Adipocyte (in vitro differentiated cells): ENCODE measurements around the gene ST7.
A peak's percentile ranks its signal among the peaks of the same experiment; 100 is the strongest.

Experiments
- DNase-seq: peaks from one replicate; pipeline ENCODE4 v3.0.0-alpha.2; 2015; ENCODE audit warnings: low read depth
- H3K27me3 ChIP-seq: replicated peaks from 2 replicates; pipeline ENCODE4 v1.7.0; 2013; ENCODE audit warnings: mild to moderate bottlenecking, low read length, moderate library complexity; ENCODE audit not compliant: control insufficient read depth, insufficient read depth
- H3K36me3 ChIP-seq: 2 replicates; pipeline ENCODE4 v1.7.0; 2013; ENCODE audit warnings: low read length, mild to moderate bottlenecking, moderate library complexity; ENCODE audit not compliant: control insufficient read depth, insufficient read depth, severe bottlenecking
- H3K4me1 ChIP-seq: 2 replicates; pipeline ENCODE4 v1.7.0; 2013; ENCODE audit warnings: mild to moderate bottlenecking, low read length, moderate library complexity; ENCODE audit not compliant: control insufficient read depth, insufficient read depth
- H3K4me3 ChIP-seq: 2 replicates; pipeline ENCODE4 v1.7.0; 2013; ENCODE audit warnings: mild to moderate bottlenecking, low read length, moderate library complexity
- H3K9ac ChIP-seq: 2 replicates; pipeline ENCODE4 v1.7.0; 2013; ENCODE audit warnings: mild to moderate bottlenecking, low read length, moderate library complexity
- H3K9me3 ChIP-seq: 2 replicates; pipeline ENCODE4 v1.7.0; 2013; ENCODE audit warnings: mild to moderate bottlenecking, low read length, moderate library complexity; ENCODE audit not compliant: control insufficient read depth

ST7 gene

DNA sequence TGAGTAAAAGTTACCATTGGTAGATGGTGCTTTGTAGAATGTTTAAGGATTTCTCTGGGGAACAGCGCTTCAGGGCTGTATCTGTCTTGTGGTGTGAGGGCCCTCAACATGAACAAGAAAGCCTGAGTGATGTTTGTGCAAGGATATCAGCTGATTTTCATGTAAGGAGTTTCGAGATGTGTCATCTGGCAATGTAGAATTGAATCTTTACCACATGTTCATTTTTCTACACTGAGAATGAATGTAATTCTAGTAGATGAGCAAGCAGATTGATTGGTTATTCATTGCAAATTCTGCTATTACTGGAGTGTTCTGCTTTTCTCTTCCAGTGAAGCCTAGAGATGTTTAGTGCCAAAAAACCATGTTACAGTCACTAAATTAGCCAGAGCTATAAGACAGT lies 87.7 kb downstream of the ST7 start:
- Histone ChIP-seq H3K4me3 (no peak overlapping the region), H3K27me3 (no peaks in the 10 kb centered on the region), H3K4me1 (peaks cover 29% of the 10 kb centered on the region), H3K9me3 (no peaks in the 10 kb centered on the region), H3K36me3 (no peaks in the 10 kb centered on the region), H3K9ac (no peak overlapping the region)
- DNase-seq = peak; percentile 34

DNA sequence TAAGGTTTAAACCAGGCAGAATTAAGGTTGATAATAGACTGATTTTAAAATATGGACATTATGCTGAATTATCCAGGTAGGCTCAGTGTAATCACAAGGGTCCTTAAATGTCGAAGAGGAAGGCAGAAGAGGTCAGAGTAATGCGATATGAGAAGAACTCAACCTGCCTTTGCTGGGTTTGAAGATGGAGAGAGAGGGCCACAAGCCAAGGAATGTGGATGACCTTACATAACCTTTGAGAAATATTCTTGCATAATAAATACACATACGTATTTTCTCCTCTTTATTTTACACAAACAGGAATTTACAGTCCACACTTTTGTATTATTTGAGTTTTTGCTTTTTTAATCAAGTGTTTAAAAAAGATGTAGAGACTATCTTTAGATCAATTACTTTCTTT lies 88.5 kb downstream of the ST7 start:
- Histone ChIP-seq H3K4me3 (no peak overlapping the region), H3K4me1 (peaks cover 29% of the 10 kb centered on the region)
- no peak for DNase-seq

DNA sequence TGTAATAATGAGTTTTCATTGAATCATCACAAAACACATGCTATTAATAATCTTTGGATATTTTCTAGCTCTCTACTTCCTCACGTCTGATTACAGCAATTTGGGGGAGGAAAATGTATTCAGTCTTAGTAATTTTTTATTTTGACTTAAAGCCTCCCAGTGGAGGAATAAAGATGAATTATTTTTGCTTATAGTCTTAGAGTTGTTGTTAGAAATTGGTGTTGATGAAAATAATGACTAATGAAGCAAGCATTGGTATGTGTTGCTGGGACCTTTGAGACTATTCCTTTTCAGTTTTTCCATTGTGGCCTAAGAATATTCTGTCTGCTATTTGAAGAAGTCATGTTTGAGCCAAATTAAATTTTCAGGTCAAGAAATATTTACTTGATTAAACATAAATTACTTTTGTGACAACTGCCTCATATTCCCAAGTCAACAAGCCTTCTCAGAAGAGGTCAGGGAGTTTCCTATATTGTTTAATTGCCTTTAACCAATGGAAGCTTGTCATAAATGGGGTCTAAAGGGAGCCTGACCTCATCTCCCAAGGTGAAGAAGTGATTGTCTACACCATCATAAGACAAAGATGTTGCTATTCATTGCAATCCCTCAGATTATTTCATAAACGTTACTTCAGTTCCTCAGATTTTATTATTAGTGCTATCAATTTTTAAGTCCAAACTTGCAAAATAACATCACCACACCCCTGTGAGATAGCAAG lies 90.0 kb downstream of the ST7 start:
- DNase-seq = no peak
- H3K9me3 ChIP-seq = no peaks in the 10 kb centered on the region
- no peak overlapping the region for H3K9ac ChIP-seq
- H3K4me1 ChIP-seq = peaks cover 38% of the 10 kb centered on the region
- no peaks in the 10 kb centered on the region for H3K36me3 ChIP-seq
- H3K27me3 ChIP-seq = no peaks in the 10 kb centered on the region
- H3K4me3 ChIP-seq = peak overlapping the region; percentile 9

More for the DNA sequence above, 88.5 kb downstream of the ST7 start:
- no peaks in the 10 kb centered on the region for H3K36me3 ChIP-seq
- H3K9me3 ChIP-seq = no peaks in the 10 kb centered on the region
- H3K27me3 ChIP-seq = no peaks in the 10 kb centered on the region
- H3K9ac ChIP-seq = no peak overlapping the region

DNA sequence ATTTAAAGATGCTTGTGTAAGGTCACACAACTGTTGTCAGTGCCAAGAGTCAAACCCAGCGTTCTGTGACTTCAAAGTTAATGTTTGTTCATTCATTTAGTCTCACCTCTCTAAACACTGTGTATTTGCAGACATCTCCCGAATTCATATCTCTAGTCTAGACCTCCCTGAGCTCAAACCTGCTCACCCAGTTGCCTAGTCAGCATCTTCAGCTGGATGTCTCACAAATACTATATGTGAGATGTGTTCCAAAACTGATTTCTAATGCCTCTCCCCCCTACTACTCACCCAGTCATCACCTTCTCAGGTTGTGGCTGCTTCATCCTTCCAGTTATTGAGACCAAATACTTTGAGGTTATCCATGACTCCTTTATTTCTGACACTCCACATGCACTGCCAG lies 91.4 kb downstream of the ST7 start:
- Histone ChIP-seq H3K9me3 (no peaks in the 10 kb centered on the region), H3K4me3 (no peak overlapping the region), H3K27me3 (no peaks in the 10 kb centered on the region), H3K36me3 (no peaks in the 10 kb centered on the region), H3K9ac (no peak overlapping the region), H3K4me1 (peaks cover 38% of the 10 kb centered on the region)
- DNase-seq = no peak

DNA sequence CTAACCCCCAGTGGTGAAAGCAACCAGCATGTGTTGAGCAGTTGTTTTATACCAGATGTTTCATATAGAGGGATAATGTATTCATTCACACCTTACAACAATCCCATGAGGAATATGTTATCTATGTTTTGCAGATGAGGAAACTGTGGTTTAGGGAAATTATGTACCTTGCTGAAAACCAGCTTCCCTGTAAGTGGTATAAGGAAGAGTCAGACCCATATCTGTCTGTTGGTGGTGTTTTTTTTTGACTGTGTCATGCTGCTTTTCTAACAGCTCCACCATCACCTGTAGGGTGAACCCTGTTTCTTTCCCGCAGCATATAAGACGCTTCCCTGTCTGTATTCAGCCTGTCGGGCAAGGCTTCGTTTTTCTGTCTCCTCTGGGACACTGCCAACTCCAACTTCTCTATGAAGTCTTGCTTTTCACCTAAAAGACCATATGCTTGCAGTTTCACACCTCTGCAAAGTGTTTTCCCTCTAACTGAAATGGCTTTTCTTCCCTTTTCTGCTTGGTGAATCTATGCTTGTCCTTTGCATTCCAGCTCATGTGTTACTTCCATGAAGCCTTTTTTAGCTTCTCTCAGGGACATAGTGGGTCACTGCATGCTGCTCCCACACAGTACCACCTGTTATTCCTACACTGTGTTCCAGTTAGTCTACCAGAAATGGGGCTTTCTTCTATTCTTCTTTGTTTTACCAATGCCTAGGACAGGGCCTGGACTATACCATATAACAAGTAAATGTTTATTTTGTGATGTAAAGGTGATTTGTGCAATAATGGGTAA lies 92.8 kb downstream of the ST7 start:
- Histone ChIP-seq H3K9me3 (no peaks in the 10 kb centered on the region), H3K4me3 (no peak overlapping the region), H3K4me1 (peaks cover 33% of the 10 kb centered on the region), H3K9ac (no peak overlapping the region), H3K36me3 (no peaks in the 10 kb centered on the region), H3K27me3 (no peaks in the 10 kb centered on the region)
- DNase-seq = no peak

DNA sequence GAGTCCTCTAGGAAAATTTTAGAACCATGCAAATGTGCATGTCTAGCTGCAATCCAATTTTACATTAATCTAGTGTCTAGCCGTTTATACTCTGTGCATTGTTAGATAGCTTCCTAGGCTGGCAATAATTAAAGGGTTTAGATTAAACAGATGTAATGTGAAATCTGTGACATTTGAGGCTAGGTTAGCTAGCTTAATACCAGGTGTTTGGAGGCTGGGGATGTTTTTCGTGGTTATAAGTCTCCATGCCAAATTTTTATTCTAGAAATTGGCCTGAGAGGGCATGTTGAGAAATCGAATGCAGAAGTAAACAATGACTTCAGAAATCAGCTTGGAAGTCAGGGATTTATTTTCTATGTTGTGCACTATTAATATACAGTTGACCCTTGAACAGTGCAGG lies 94.2 kb downstream of the ST7 start:
- Histone ChIP-seq H3K4me1 (peaks cover 25% of the 10 kb centered on the region), H3K9ac (no peak overlapping the region), H3K27me3 (no peaks in the 10 kb centered on the region), H3K4me3 (no peak overlapping the region), H3K36me3 (no peaks in the 10 kb centered on the region), H3K9me3 (no peaks in the 10 kb centered on the region)
- peak; percentile 53 for DNase-seq

DNA sequence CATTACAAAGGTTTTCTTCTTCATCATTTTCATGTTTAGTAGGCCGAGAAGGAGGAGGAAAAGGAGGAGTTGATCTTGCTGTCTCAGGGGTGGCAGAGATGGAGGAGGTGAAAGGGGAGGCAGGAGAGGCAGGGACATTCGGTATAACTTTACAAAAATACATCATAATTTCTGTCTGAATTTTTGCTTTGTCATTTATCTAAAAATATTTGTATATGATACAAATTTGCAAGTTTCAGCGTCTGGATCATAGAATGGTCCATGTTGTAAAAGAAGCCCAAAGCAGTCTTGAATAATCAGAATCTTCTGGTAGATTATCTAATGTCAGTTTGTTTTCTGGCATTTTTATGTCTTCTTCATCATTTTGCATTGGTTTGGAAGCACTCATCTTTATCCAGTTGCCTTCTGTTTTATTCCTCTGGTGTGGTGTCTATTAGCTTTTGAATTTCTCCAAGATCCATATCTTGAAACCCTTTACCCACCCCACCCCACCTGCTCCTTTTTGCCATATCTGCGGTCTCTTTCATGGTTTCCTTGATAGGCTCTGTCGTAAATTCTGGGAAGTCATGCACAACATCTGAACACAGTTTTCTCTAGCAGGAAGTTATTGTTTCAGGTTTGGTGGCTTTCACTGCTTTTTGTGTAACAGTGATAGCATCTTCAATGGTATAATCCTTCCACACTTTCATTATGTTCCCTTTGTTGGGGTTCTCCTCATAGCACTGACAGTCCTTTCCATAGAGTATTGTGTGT lies 95.0 kb downstream of the ST7 start:
- no peaks in the 10 kb centered on the region for H3K27me3 ChIP-seq
- H3K4me1 ChIP-seq = peaks cover 19% of the 10 kb centered on the region
- H3K36me3 ChIP-seq = no peaks in the 10 kb centered on the region
- H3K4me3 ChIP-seq = no peak overlapping the region
- no peak for DNase-seq
- H3K9ac ChIP-seq = no peak overlapping the region
- H3K9me3 ChIP-seq = no peaks in the 10 kb centered on the region

DNA sequence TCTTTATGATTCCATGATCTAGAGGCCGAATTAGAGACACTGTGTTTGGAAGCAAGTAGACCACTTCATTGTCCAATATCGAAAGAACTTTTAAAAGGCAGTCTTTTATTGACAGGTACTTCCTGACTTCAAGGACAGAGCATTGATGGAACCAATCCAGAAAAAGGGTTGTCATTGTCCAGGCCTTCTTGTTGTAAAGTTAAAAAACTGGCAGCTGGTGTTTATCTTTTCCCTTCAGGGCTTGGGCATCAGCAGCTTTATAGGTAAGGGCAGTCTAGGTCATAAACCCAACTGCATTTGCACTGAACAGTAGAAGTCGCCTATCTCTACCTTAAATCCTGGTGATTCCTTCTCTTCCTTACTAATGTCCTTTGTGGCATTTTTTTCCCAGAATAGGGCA lies 95.6 kb downstream of the ST7 start:
- H3K9me3 ChIP-seq = no peaks in the 10 kb centered on the region
- no peaks in the 10 kb centered on the region for H3K27me3 ChIP-seq
- no peaks in the 10 kb centered on the region for H3K36me3 ChIP-seq
- H3K9ac ChIP-seq = no peak overlapping the region
- no peak for DNase-seq
- H3K4me3 ChIP-seq = no peak overlapping the region
- peaks cover 16% of the 10 kb centered on the region for H3K4me1 ChIP-seq

DNA sequence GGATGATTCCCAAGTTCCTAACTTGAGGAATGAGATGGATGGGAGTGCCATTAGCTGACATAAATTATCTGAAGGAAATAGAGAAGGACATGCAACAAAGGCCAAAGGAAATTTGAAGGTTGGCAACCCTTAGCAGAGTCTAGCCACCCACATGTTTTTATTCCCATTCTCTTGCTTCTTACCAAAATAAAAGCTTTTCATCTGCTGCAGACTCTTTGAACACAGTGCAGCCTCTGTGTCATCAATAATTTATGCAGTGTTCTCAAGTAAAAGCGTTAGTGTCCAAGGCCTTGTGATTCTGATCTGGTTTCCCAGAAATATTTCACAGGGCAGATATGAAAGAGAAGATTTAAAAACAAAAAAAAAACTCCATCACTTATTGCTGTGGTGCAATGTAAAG lies 98.5 kb downstream of the ST7 start:
- Histone ChIP-seq H3K27me3 (no peaks in the 10 kb centered on the region), H3K9me3 (no peaks in the 10 kb centered on the region), H3K4me1 (peaks cover 15% of the 10 kb centered on the region), H3K36me3 (no peaks in the 10 kb centered on the region), H3K4me3 (no peak overlapping the region), H3K9ac (no peak overlapping the region)
- DNase-seq = no peak

DNA sequence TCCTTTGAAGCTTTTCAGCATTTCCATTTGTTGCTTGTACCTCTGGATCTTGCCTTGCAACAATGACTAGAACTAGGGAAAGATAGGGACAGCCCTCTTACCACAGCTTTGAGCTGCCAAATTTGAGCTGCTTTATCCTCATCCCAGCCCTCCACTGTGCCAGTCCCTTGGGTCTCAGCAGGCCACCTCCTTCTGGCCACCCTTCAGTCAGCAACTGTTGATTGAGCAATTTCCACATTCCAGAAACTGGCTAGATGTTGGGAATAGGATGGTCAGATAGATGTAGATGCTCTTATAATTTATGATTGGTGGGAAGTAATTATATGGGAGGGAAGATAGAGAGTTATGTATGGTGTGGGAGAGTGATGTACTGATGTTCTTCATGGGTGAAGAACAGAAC lies 100.1 kb downstream of the ST7 start:
- no peaks in the 10 kb centered on the region for H3K27me3 ChIP-seq
- H3K36me3 ChIP-seq = no peaks in the 10 kb centered on the region
- H3K4me1 ChIP-seq = peaks cover 5% of the 10 kb centered on the region
- DNase-seq = no peak
- H3K4me3 ChIP-seq = no peak overlapping the region
- no peaks in the 10 kb centered on the region for H3K9me3 ChIP-seq
- H3K9ac ChIP-seq = no peak overlapping the region

DNA sequence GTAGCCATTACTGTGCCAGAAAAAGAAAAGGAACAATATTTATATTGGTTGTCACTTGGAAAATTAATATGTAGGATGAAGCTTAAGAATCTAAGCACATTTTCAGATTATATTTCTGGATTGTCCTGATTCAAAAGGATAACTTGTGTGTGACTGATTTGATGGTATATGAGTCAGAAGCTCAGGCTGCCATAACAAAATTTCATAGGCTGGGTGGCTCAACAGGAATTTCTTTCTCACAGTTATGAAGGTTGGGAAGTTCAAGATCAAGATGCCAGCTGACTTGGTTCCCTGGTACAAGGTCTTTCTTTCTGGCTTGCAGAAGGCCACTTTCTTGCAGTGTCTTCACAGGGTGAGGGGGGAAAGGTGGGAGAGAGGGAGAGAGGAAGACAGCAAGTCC lies 108.5 kb downstream of the ST7 start:
- Histone ChIP-seq H3K9ac (no peak overlapping the region), H3K36me3 (no peaks in the 10 kb centered on the region), H3K9me3 (no peaks in the 10 kb centered on the region), H3K4me1 (peaks cover 6% of the 10 kb centered on the region), H3K27me3 (no peaks in the 10 kb centered on the region), H3K4me3 (no peak overlapping the region)
- peak; percentile 22 for DNase-seq
